HL-60 (cell line): Measurements from ENCODE around the gene DEF6.

Experiments
- DNase-seq, 2 experiments: peaks; one replicate each; pipeline ENCODE4 v3.0.0-alpha.2; 2010 to 2020; ENCODE audit warnings: low read depth in 1 of 2, low spot score in 1 of 2
- H3K27ac ChIP-seq: fragments of 250-450 bp; sonication (Bioruptor Pico); replicated peaks from 2 replicates; pipeline ENCODE4 v1.5.1; 2020; ENCODE audit warnings: mild to moderate bottlenecking, moderate library complexity
- H3K27me3 ChIP-seq: fragments of 250-450 bp; sonication (Bioruptor Pico); 2 replicates; pipeline ENCODE4 v1.5.1; 2021; ENCODE audit warnings: mild to moderate bottlenecking, moderate library complexity; ENCODE audit not compliant: insufficient read depth, poor library complexity, severe bottlenecking
- H3K4me3 ChIP-seq: replicated peaks from 2 replicates; pipeline ENCODE4 v1.5.1; 2011; ENCODE audit warnings: mild to moderate bottlenecking, control low read depth, low read length; ENCODE audit not compliant: insufficient read depth
- GABPA ChIP-seq: IDR thresholded peaks from 2 replicates; pipeline ENCODE4 v1.6.1; 2012; ENCODE audit warnings: low read depth
- POLR2AphosphoS5 ChIP-seq: IDR thresholded peaks from 2 replicates; pipeline ENCODE4 v1.6.1; 2012; ENCODE audit warnings: low read depth
- SPI1 ChIP-seq: IDR thresholded peaks from 2 replicates; pipeline ENCODE4 v1.6.1; 2012; ENCODE audit warnings: low read depth, mild to moderate bottlenecking, borderline replicate concordance
- TF ChIP-seq, protein P1 (sequence below): IDR thresholded peaks from 2 replicates; pipeline ENCODE4 v1.6.1; 2012; ENCODE audit warnings: low read depth; ENCODE audit not compliant: insufficient replicate concordance
- TF ChIP-seq, protein P2 (sequence below): IDR thresholded peaks from one replicate; pipeline ENCODE4 v1.5.1; 2011; ENCODE audit warnings: low read length, control low read depth, inconsistent platforms; ENCODE audit not compliant: insufficient read depth

The DEF6 gene

DNA sequence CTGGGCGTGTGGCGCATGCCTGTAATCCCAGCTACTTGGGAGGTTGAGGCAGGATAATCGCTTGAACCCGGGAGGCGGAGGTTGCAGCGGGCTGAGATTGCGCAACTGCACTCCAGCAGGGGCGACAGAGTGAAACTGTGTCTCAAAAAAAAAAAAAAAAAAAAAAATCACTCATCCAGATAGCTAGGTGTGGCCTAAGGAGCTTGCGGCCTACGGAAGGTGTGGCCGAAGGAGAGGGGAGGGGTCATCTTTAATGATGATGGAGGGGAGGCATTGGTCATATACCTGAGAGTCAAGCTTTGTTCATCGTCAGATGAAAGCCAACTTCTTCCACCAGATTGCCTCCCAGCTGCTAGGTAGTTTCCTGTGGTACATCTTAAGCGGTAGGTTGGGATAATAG lies 43.9 kb downstream of the DEF6 start:
- no peak overlapping the region for H3K4me3 ChIP-seq
- TF ChIP-seq, protein P1, sequence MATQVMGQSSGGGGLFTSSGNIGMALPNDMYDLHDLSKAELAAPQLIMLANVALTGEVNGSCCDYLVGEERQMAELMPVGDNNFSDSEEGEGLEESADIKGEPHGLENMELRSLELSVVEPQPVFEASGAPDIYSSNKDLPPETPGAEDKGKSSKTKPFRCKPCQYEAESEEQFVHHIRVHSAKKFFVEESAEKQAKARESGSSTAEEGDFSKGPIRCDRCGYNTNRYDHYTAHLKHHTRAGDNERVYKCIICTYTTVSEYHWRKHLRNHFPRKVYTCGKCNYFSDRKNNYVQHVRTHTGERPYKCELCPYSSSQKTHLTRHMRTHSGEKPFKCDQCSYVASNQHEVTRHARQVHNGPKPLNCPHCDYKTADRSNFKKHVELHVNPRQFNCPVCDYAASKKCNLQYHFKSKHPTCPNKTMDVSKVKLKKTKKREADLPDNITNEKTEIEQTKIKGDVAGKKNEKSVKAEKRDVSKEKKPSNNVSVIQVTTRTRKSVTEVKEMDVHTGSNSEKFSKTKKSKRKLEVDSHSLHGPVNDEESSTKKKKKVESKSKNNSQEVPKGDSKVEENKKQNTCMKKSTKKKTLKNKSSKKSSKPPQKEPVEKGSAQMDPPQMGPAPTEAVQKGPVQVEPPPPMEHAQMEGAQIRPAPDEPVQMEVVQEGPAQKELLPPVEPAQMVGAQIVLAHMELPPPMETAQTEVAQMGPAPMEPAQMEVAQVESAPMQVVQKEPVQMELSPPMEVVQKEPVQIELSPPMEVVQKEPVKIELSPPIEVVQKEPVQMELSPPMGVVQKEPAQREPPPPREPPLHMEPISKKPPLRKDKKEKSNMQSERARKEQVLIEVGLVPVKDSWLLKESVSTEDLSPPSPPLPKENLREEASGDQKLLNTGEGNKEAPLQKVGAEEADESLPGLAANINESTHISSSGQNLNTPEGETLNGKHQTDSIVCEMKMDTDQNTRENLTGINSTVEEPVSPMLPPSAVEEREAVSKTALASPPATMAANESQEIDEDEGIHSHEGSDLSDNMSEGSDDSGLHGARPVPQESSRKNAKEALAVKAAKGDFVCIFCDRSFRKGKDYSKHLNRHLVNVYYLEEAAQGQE, result no peak
- TF ChIP-seq POLR2AphosphoS5, result no peak
- TF ChIP-seq SPI1, result no peak
- no peak for TF ChIP-seq GABPA
- TF ChIP-seq, protein P2, sequence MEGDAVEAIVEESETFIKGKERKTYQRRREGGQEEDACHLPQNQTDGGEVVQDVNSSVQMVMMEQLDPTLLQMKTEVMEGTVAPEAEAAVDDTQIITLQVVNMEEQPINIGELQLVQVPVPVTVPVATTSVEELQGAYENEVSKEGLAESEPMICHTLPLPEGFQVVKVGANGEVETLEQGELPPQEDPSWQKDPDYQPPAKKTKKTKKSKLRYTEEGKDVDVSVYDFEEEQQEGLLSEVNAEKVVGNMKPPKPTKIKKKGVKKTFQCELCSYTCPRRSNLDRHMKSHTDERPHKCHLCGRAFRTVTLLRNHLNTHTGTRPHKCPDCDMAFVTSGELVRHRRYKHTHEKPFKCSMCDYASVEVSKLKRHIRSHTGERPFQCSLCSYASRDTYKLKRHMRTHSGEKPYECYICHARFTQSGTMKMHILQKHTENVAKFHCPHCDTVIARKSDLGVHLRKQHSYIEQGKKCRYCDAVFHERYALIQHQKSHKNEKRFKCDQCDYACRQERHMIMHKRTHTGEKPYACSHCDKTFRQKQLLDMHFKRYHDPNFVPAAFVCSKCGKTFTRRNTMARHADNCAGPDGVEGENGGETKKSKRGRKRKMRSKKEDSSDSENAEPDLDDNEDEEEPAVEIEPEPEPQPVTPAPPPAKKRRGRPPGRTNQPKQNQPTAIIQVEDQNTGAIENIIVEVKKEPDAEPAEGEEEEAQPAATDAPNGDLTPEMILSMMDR, result no peak
- peaks cover 2% of the 10 kb centered on the region for H3K27me3 ChIP-seq
- H3K27ac ChIP-seq, result no peak overlapping the region
- DNase-seq, result no peak

DNA sequence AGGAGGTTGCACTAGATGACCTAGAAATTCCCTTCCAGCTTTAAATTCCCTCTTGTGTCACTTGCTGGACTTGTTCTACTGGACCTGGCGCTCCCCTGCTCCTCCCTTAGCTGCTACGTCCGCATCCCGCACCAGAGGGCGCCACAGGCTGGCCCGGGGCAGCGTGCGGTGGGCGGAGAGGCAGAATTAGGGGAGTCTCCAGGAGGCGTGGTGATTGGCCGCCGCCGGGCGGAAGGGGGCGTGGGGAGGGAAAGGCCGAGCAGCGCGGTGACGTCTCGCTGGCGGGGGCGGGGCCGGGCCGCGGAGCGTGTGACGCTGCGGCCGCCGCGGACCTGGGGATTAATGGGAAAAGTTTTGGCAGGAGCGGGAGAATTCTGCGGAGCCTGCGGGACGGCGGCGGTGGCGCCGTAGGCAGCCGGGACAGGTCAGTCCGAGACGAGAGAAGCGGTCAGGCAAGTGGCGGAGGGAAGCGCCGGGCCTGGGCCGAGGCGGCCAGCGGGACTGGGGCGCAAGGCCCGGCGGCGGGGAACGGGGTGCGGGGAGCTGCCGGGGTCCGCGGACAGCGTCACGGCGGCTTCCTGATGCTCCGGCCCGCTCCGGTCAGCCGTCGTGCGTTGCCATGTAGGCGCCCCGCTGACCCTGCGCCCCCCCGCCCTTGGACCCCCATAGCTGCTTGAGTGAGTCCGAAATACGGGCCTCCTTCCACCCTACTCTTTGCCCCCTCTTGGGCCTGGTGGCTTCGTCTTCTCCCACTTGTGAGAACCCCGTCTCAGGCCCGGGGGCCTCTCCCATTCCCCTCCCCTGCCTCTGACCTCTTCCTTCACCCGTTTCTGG lies 44.9 kb downstream of the DEF6 start, which contains the start of gene PPARD:
TSS of gene PPARD (plus strand) at position 301 of the 834 bp plus-strand sequence. CDS start 68,530 bp downstream, outside the sequence.
- H3K27ac ChIP-seq, result no peak within 1 kb of the TSS
- peak within 1 kb of the TSS; percentile 86 for H3K4me3 ChIP-seq
- H3K27me3 ChIP-seq, result peaks cover 2% of the 10 kb centered on the region
- TF ChIP-seq SPI1 (no peak), GABPA (peak; percentile 14; the same call in 1 of the 2 replicates), POLR2AphosphoS5 (no peak)
- TF ChIP-seq, protein P2, result peak; percentile 79
- TF ChIP-seq, protein P1, result no peak
- peak; percentile 84 to 95 for DNase-seq

DNA sequence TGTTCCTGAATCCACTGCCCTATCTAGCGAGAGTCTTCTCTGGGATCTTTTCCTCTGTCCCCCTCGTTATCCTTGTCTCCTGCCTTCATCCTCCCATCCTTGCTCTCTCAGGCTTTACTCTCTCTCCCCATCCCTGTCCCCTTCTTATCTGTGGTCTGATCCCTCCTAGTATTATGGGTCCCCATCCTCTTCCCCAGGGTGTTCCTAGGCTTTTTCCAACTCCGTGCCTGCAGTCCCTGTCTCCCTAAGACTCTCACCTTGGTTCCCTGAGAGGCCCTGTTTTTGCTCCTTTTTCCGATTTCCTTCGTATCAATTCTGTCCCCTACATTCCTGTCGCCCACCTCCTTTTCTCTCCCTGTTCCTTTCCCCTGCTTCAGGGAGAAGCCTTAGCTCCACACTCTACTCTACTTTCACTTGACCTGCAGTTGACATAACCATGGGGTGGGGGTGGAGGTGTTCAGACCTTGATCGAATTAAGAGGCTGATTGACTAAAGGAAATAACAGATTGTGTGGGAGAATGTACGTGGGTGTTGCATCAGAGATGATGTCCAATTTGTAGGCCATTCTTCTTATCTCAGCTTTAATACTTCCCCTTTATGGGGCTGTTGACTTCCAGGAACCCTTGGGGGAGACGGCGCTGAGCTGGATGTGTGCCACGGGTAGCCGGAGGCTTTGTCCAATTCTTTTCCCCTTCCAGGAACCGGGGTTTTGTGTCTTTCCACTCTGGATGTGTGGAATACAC lies 45.6 kb downstream of the DEF6 start:
- Histone ChIP-seq H3K27me3 (peaks cover 2% of the 10 kb centered on the region), H3K4me3 (peak overlapping the region; percentile 86), H3K27ac (no peak overlapping the region)
- DNase-seq, result peak in 1 of 2 experiments; percentile 55
- TF ChIP-seq, protein P1, result no peak
- peak; percentile 48; the same call in 1 of the 2 replicates for TF ChIP-seq POLR2AphosphoS5
- peak; percentile 1; the same call in 1 of the 2 replicates for TF ChIP-seq SPI1
- TF ChIP-seq GABPA, result no peak
- TF ChIP-seq, protein P2, result no peak
